Suprapubic skin (tissue), 4 donors: ENCODE measurements around the gene SLC35D2.

Experiments
- CTCF ChIP-seq, 2 donors: fragments of 200-600 bp in 1 of 2; fragments of 450-650 bp in 1 of 2; sonication (generic) in 1 of 2; IDR thresholded peaks; one replicate each; pipeline ENCODE4 v1.5.1; 2016 to 2019; ENCODE audit warnings: antibody characterized with exemption in 2 of 2, mild to moderate bottlenecking in 1 of 2, moderate library complexity in 1 of 2
- POLR2A ChIP-seq, 2 donors: fragments of 450-650 bp; IDR thresholded peaks; one replicate each; pipeline ENCODE4 v1.6.1; 2017; ENCODE audit warnings: antibody characterized with exemption in 2 of 2, mild to moderate bottlenecking in 2 of 2, moderate library complexity in 2 of 2
- POLR2AphosphoS5 ChIP-seq, 3 donors: sonication (generic); formaldehyde crosslinking; IDR thresholded peaks; one replicate each; pipeline ENCODE4 v1.6.1; 2017; ENCODE audit warnings: antibody characterized with exemption in 3 of 3

- TF ChIP-seq CTCF (IDR thresholded peaks at IDR 0.05) = no peak
- no peak for TF ChIP-seq POLR2AphosphoS5 (IDR thresholded peaks at IDR 0.05)
- TF ChIP-seq POLR2A (IDR thresholded peaks at IDR 0.05) = no peak
Observed at GRCh38 chr9:96333958-96334357, 49.6 kb downstream of the SLC35D2 start.
